MCF 10A (cell line): ENCODE data around the gene ZNF445. TPM values are rescaled to one million over a fixed set of nuclear protein-coding genes. Genes with fewer than 3 reads are reported as not detected.
"Not testable (repeated sequence)": the region's sequence is repeated elsewhere in the genome, so short reads cannot be mapped to it uniquely, and the experiment has no call there.

Experiments
- BruUV-seq: library from RNA; stranded (reverse); fragments of 400-500 nt; replicated peaks from 2 replicates; lab custom pipeline; 2021; lab: Mats Ljungman, UMichigan
- CTCF ChIA-PET: fragments of 300-600 bp; sonication (Branson Sonifier 250); formaldehyde crosslinking; extraction: SDS; loops from one replicate; lab custom pipeline; 2021; ENCODE audit warnings: antibody characterized with exemption, inconsistent platforms; lab: Yijun Ruan, JAX
- POLR2A ChIA-PET: fragments of 300-600, 350-650 bp; sonication (Branson Sonifier 250); formaldehyde crosslinking; extraction: SDS; loops from one replicate; lab custom pipeline; 2020; ENCODE audit warnings: antibody characterized with exemption, inconsistent platforms; lab: Yijun Ruan, JAX
- DNase-seq: peaks from one replicate; pipeline ENCODE4 v3.0.0-alpha.2; 2018; ENCODE audit not compliant: unreplicated experiment
- H3K27ac Mint-ChIP-seq: one replicate; pipeline ENCODE4 v1.8.0; 2022; ENCODE audit warnings: mild to moderate bottlenecking, low read depth, mixed read lengths; ENCODE audit not compliant: unreplicated experiment
- H3K27me3 Mint-ChIP-seq: one replicate; pipeline ENCODE4 v1.8.0; 2022; ENCODE audit warnings: mixed read lengths; ENCODE audit not compliant: insufficient read depth, unreplicated experiment
- H3K36me3 Mint-ChIP-seq: one replicate; pipeline ENCODE4 v1.8.0; 2022; ENCODE audit warnings: mild to moderate bottlenecking, moderate library complexity, mixed read lengths; ENCODE audit not compliant: insufficient read depth, unreplicated experiment
- H3K4me1 Mint-ChIP-seq: one replicate; pipeline ENCODE4 v1.8.0; 2022; ENCODE audit warnings: mixed read lengths; ENCODE audit not compliant: insufficient read depth, unreplicated experiment
- H3K4me3 Mint-ChIP-seq: one replicate; pipeline ENCODE4 v1.8.0; 2022; ENCODE audit warnings: mild to moderate bottlenecking, moderate library complexity, mixed read lengths; ENCODE audit not compliant: unreplicated experiment
- H3K9me3 Mint-ChIP-seq: one replicate; pipeline ENCODE4 v1.8.0; 2022; ENCODE audit warnings: mixed read lengths; ENCODE audit not compliant: unreplicated experiment
- CTCF ChIP-seq: fragments of 200-600 bp; IDR thresholded peaks from one replicate; pipeline ENCODE4 v1.8.0; 2022; ENCODE audit warnings: antibody characterized with exemption, mild to moderate bottlenecking; ENCODE audit not compliant: unreplicated experiment
- intact Hi-C: fragments of 100-400 bp; cut with micrococcal nuclease; formaldehyde crosslinking; loops from 2 replicates; pipeline ENCODE4 v1.14.1; 2022
- total RNA-seq: library from RNA; stranded (reverse); gene quantifications from 2 replicates; pipeline ENCODE4 v1.2.3, GENCODE V29; 2022

ZNF445 gene
- total RNA-seq, 1 experiment from 2014 or later, result 11.0 TPM

- peaks cover 28% of the 10 kb centered on the region for H3K4me1 Mint-ChIP-seq
- no peaks in the 10 kb centered on the region for H3K9me3 Mint-ChIP-seq
- H3K27ac Mint-ChIP-seq, result no peak overlapping the region
- CTCF ChIA-PET, result no interaction called here
- no peaks in the 10 kb centered on the region for H3K27me3 Mint-ChIP-seq
- intact Hi-C loops, result loop anchor here (10.0 kb wide), 1 partner anchor 154 kb away; the partner anchor contains the start of gene ZNF197
- no peak overlapping the region for H3K4me3 Mint-ChIP-seq
- DNase-seq, result no peak
- TF ChIP-seq CTCF, result no peak
- BruUV-seq, result no TSS peak
- H3K36me3 Mint-ChIP-seq, result peaks cover 7% of the 10 kb centered on the region
- POLR2A ChIA-PET, result interaction anchor here (0.7 to 1.0 kb wide), 3 partner anchors 132 to 155 kb away, joined by 3 to 4 read pairs (median 3); partner anchors contain the start of gene TCAIM
These were observed 7.0 kb downstream of the ZNF445 start for GRCh38 chr3:44470430-44470829.

GRCh38 chr3:44469914-44470313, 7.6 kb downstream of the ZNF445 start:
- DNase-seq, result no peak
- ChIA-PET POLR2A (interaction anchor here (1.0 kb wide), 1 partner anchor 41 kb away, joined by 4 read pairs; no protein-coding TSS in a partner anchor), CTCF (interaction anchor here (0.6 kb wide), 1 partner anchor 117 kb away, joined by 3 read pairs; no protein-coding TSS in a partner anchor)
- intact Hi-C loops, result loop anchor here (10.0 kb wide), 1 partner anchor 155 kb away; the partner anchor contains the start of gene ZNF197
- Mint-ChIP-seq H3K27ac (no peak overlapping the region), H3K36me3 (peaks cover 11% of the 10 kb centered on the region), H3K4me3 (no peak overlapping the region), H3K4me1 (peaks cover 28% of the 10 kb centered on the region), H3K27me3 (no peaks in the 10 kb centered on the region), H3K9me3 (no peaks in the 10 kb centered on the region)
- TF ChIP-seq CTCF, result no peak
- no TSS peak for BruUV-seq

- BruUV-seq, result no TSS peak
- no peak for TF ChIP-seq CTCF
- Mint-ChIP-seq H3K36me3 (peaks cover 20% of the 10 kb centered on the region), H3K27ac (peak overlapping the region; percentile 9), H3K4me3 (peak overlapping the region; percentile 43), H3K9me3 (no peaks in the 10 kb centered on the region), H3K27me3 (no peaks in the 10 kb centered on the region), H3K4me1 (peaks cover 28% of the 10 kb centered on the region)
- intact Hi-C loops, result no loop called here
- peak; percentile 27 for DNase-seq
- POLR2A ChIA-PET, result interaction anchor here (0.9 to 2.5 kb wide), 3 partner anchors 10 to 43 kb away, joined by 4 to 9 read pairs (median 6); partner anchors contain the start of gene ZNF445
- CTCF ChIA-PET, result interaction anchor here (0.6 kb wide), 1 partner anchor 116 kb away, joined by 3 read pairs; no protein-coding TSS in a partner anchor
These were observed 8.6 kb downstream of the ZNF445 start for GRCh38 chr3:44468572-44469520.

- CTCF ChIA-PET, H3K27ac Mint-ChIP-seq, H3K27me3 Mint-ChIP-seq, H3K4me3 Mint-ChIP-seq, H3K9me3 Mint-ChIP-seq, intact Hi-C loops, BruUV-seq, DNase-seq: not testable (repeated sequence)
- Mint-ChIP-seq H3K36me3 (peaks cover 26% of the 10 kb centered on the region), H3K4me1 (peaks cover 23% of the 10 kb centered on the region)
- POLR2A ChIA-PET, result interaction anchor here (0.6 to 2.5 kb wide), 4 partner anchors 10 to 43 kb away, joined by 3 to 9 read pairs (median 4); partner anchors contain the start of gene ZNF445
These were observed 9.4 kb downstream of the ZNF445 start for GRCh38 chr3:44468099-44468537.
